ENCODE results near the gene SLC7A6. TPM values are rescaled to one million over a fixed set of nuclear protein-coding genes. Genes with fewer than 3 reads are reported as not detected.

The SLC7A6 gene
- total and polyA plus RNA-seq, 8 donors, result 2.9 to 66.1 (median 12.1) TPM

DNA sequence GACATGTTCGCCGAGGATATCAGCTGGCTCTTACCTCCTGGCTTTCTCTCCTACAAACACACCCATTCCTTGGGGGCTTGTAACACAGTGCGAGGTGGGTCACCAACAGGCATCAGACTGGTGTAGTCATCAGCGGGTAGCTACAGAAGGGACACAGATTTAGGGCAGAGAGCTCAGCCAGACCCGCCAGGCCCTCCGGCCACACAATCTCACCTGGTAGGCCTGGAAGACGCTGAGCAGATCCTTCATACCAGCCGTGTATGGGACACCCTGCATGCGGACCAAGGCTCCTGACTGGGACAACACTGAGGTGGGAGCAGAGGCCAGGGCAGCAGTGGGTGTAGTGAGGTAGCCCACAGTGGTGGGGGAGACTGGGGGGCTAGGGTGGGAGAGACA lies 34.2 kb upstream of the SLC7A6 start:
- Histone ChIP-seq H3K27me3 (no peaks in the 10 kb centered on the region), H3K36me3 (peaks cover 26 to 66% (median 55%) of the 10 kb centered on the region in 4 donors), H3K27ac (no peak overlapping the region), H3K4me1 (peaks cover 24 to 67% (median 52%) of the 10 kb centered on the region in 4 donors), H3K4me3 (no peak overlapping the region), H3K9me3 (no peaks in the 10 kb centered on the region)
- TF ChIP-seq POLR2A (IDR thresholded peaks at IDR 0.05), result no peak
- intact Hi-C loops (cut with DNase I; ENCODE audit: low total_unique reads), result no loop called here
- 76 to 92% (median 81%) methylated on average over 9 of the region's 9 CpGs for WGBS, 5 donors
- no peak for DNase-seq

GRCh38 chr16:68230956-68231355 lies 33.4 kb upstream of the SLC7A6 start:
- Histone ChIP-seq H3K27ac (no peak overlapping the region), H3K4me1 (peaks cover 30 to 74% (median 54%) of the 10 kb centered on the region in 4 donors), H3K27me3 (peaks cover 0 to 3% (median 0%) of the 10 kb centered on the region in 3 donors), H3K9me3 (no peaks in the 10 kb centered on the region), H3K4me3 (no peak overlapping the region), H3K36me3 (peaks cover 26 to 61% (median 50%) of the 10 kb centered on the region in 4 donors)
- TF ChIP-seq EP300 (IDR thresholded peaks at IDR 0.05) (no peak), POLR2AphosphoS5 (IDR thresholded peaks at IDR 0.05) (no peak), POLR2A (IDR thresholded peaks at IDR 0.05) (no peak)
- TF ChIP-seq, protein P1, sequence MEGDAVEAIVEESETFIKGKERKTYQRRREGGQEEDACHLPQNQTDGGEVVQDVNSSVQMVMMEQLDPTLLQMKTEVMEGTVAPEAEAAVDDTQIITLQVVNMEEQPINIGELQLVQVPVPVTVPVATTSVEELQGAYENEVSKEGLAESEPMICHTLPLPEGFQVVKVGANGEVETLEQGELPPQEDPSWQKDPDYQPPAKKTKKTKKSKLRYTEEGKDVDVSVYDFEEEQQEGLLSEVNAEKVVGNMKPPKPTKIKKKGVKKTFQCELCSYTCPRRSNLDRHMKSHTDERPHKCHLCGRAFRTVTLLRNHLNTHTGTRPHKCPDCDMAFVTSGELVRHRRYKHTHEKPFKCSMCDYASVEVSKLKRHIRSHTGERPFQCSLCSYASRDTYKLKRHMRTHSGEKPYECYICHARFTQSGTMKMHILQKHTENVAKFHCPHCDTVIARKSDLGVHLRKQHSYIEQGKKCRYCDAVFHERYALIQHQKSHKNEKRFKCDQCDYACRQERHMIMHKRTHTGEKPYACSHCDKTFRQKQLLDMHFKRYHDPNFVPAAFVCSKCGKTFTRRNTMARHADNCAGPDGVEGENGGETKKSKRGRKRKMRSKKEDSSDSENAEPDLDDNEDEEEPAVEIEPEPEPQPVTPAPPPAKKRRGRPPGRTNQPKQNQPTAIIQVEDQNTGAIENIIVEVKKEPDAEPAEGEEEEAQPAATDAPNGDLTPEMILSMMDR (IDR thresholded peaks at IDR 0.05), result no peak
- intact Hi-C loops (cut with DNase I; ENCODE audit: low total_unique reads), result no loop called here
- 81 to 90% (median 88%) methylated on average over 6 to 12 of the region's 12 CpGs for WGBS, 5 donors
- DNase-seq, result no peak

DNA sequence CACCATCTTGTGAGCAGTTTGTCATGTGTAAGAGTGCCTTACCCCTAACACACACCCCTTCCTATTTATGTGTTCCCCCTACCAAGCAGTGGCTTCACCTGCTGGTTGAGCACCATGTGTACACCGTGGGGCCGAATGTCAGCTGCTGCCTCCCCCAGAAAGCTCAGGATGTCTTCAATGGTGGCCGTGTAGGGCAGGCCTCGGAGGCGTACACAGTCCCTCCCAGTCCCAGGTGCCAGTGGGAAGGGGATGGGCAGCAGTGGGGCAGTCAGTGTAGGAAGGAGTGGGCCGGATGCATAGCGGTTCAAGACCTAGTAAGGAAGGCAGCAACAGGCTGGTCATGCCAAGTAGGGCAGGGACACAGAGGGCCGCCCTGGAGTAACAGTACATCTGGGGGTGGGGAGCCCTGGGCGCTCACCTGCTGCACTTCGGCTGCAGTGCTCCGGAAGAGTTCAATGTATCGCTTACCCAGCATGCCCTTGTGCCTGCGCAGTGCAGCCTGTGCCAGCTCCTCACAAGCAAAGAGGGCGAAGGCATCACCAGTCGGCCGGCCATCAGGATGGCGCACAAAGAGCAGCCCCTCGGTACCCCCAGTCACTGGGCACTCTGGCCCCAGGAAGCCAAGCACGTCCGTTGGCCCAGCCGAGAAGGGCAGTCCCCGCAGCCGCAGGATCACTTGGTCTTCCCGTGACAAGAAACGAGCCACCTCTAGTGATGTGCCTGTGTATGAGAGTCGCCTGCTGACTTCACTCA lies 32.8 kb upstream of the SLC7A6 start:
- 80 to 88% (median 83%) methylated on average over 20 to 26 of the region's 26 CpGs for WGBS, 5 donors
- Histone ChIP-seq H3K27me3 (peaks cover 0 to 5% (median 0%) of the 10 kb centered on the region in 3 donors), H3K36me3 (peaks cover 26 to 55% (median 44%) of the 10 kb centered on the region in 4 donors), H3K4me3 (no peak overlapping the region), H3K27ac (no peak overlapping the region), H3K9me3 (no peaks in the 10 kb centered on the region), H3K4me1 (peaks cover 36 to 80% (median 60%) of the 10 kb centered on the region in 4 donors)
- TF ChIP-seq POLR2AphosphoS5 (IDR thresholded peaks at IDR 0.05), result no peak
- DNase-seq, result no peak
- intact Hi-C loops (cut with DNase I; ENCODE audit: low total_unique reads), result no loop called here

DNA sequence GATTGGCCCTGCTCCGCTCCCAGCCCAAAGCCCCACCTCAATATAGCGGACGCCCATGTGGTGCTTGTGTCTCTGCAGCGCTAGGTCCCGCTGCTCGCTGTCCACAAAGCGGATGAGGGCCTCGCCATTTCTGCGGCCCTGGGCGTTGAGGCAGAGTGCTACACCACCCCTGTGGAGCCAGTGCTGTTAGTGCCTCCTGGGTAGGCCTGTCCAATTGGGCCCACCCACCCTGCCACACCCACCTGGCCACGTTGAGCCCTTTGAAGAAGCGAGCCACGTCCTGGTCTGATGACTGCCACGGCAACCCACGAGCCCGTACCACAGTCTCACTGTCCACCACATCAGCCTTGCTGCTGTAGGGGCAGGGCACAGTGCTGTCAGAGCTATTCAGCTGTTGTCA lies 32.0 kb upstream of the SLC7A6 start:
- intact Hi-C loops (cut with DNase I; ENCODE audit: low total_unique reads), result no loop called here

GRCh38 chr16:68233085-68233834 lies 31.1 kb upstream of the SLC7A6 start:
- 66 to 69% (median 69%) methylated on average over 5 of the region's 5 CpGs for WGBS, 5 donors
- peaks cover 0 to 5% (median 0%) of the 10 kb centered on the region in 3 donors for H3K27me3 ChIP-seq
- H3K4me1 ChIP-seq, result peaks cover 45 to 78% (median 59%) of the 10 kb centered on the region in 4 donors
- no peak for TF ChIP-seq POLR2AphosphoS5 (IDR thresholded peaks at IDR 0.05)
- TF ChIP-seq EP300 (IDR thresholded peaks at IDR 0.05), result no peak
- TF ChIP-seq, protein P1 (IDR thresholded peaks at IDR 0.05), result no peak
- TF ChIP-seq POLR2A (IDR thresholded peaks at IDR 0.05), result no peak
- peak overlapping the region in 3 of 4 donors; percentile 17 to 63 (median 27) for H3K4me3 ChIP-seq
- H3K36me3 ChIP-seq, result peaks cover 26 to 46% (median 38%) of the 10 kb centered on the region in 4 donors
- DNase-seq, result no peak
- intact Hi-C loops (cut with DNase I; ENCODE audit: low total_unique reads), result no loop called here
- peak overlapping the region; percentile 91 to 97 (median 92) for H3K27ac ChIP-seq
- H3K9me3 ChIP-seq, result no peaks in the 10 kb centered on the region

More for the DNA sequence above, 32.0 kb upstream of the SLC7A6 start:
- TF ChIP-seq, protein P1 (IDR thresholded peaks at IDR 0.05), result no peak
- TF ChIP-seq POLR2A (IDR thresholded peaks at IDR 0.05) (no peak), POLR2AphosphoS5 (IDR thresholded peaks at IDR 0.05) (no peak), EP300 (IDR thresholded peaks at IDR 0.05) (no peak)
- H3K27me3 ChIP-seq, result peaks cover 0 to 5% (median 0%) of the 10 kb centered on the region in 3 donors
- WGBS, 5 donors, result 58 to 77% (median 69%) methylated on average over 16 of the region's 16 CpGs
- H3K4me1 ChIP-seq, result peaks cover 43 to 82% (median 62%) of the 10 kb centered on the region in 4 donors
- peak overlapping the region in 1 of 4 donors; percentile 2 for H3K4me3 ChIP-seq
- H3K9me3 ChIP-seq, result no peaks in the 10 kb centered on the region
- no peak for DNase-seq
- peaks cover 26 to 48% (median 42%) of the 10 kb centered on the region in 4 donors for H3K36me3 ChIP-seq
- H3K27ac ChIP-seq, result no peak overlapping the region

Measured in stomach (tissue), 9 donors.